ENCODE measurements around the gene LAIR2. TPM values are rescaled to one million over a fixed set of nuclear protein-coding genes. Genes with fewer than 3 reads are reported as not detected.

The LAIR2 gene
- total and polyA plus RNA-seq, 2 experiments from 2014 or later = not detected

- H3K9me3 Mint-ChIP-seq = peaks cover 100% of the 10 kb centered on the region
- no peaks in the 10 kb centered on the region for H3K36me3 ChIP-seq (ENCODE audit: insufficient read depth)
- H3F3A ChIP-seq (replicated peaks; ENCODE audit: low read depth) = no peaks in the 10 kb centered on the region
- no peaks in the 10 kb centered on the region for H3K9me2 ChIP-seq (ENCODE audit: insufficient read depth)
- no peak overlapping the region for H2AFZ ChIP-seq
- H3K4me1 ChIP-seq (ENCODE audit: insufficient read depth) = no peaks in the 10 kb centered on the region
- no peak overlapping the region for H3K27ac ChIP-seq (ENCODE audit: low read depth)
- no peak overlapping the region for H3K4me3 ChIP-seq
- no peaks in the 10 kb centered on the region for H3K79me2 ChIP-seq (replicated peaks; ENCODE audit: insufficient read depth)
- H3K4me1 Mint-ChIP-seq = no peaks in the 10 kb centered on the region
- peaks cover 3% of the 10 kb centered on the region for H3K27me3 Mint-ChIP-seq (ENCODE audit: insufficient read depth, low read depth, poor library complexity)
- H3K4me2 ChIP-seq = no peak overlapping the region
- no peak overlapping the region for H3K4me3 Mint-ChIP-seq
- TF ChIP-seq JUNB (IDR thresholded peaks at IDR 0.05; ENCODE audit: unreplicated experiment) (no peak), STAT1 (IDR thresholded peaks at IDR 0.05; ENCODE audit: unreplicated experiment) (no peak)
- no peaks in the 10 kb centered on the region for H4K20me1 ChIP-seq (replicated peaks; ENCODE audit: insufficient read depth)
- H3K27ac Mint-ChIP-seq = no peak overlapping the region
- ATAC-seq = no peak
- no peak for DNase-seq (ENCODE audit: low spot score)
- peaks cover 51% of the 10 kb centered on the region for H3K36me3 Mint-ChIP-seq (ENCODE audit: low read depth)
- H3K27me3 ChIP-seq (ENCODE audit: insufficient read depth) = no peaks in the 10 kb centered on the region
Measured at GRCh38 chr19:54541712-54542111, 39.1 kb downstream of the LAIR2 start.

- Mint-ChIP-seq H3K27me3 (ENCODE audit: insufficient read depth, low read depth, poor library complexity) (no peaks in the 10 kb centered on the region), H3K36me3 (ENCODE audit: low read depth) (peaks cover 44% of the 10 kb centered on the region), H3K4me3 (no peak overlapping the region), H3K27ac (no peak overlapping the region), H3K9me3 (peaks cover 98% of the 10 kb centered on the region), H3K4me1 (no peaks in the 10 kb centered on the region)
- Histone ChIP-seq H3K27ac (ENCODE audit: low read depth) (no peak overlapping the region), H4K20me1 (replicated peaks; ENCODE audit: insufficient read depth) (no peaks in the 10 kb centered on the region), H3K4me1 (ENCODE audit: insufficient read depth) (no peaks in the 10 kb centered on the region), H3K4me2 (no peak overlapping the region), H3K4me3 (no peak overlapping the region), H3F3A (replicated peaks; ENCODE audit: low read depth) (no peaks in the 10 kb centered on the region), H3K36me3 (ENCODE audit: insufficient read depth) (no peaks in the 10 kb centered on the region), H3K9me2 (ENCODE audit: insufficient read depth) (no peaks in the 10 kb centered on the region), H3K79me2 (replicated peaks; ENCODE audit: insufficient read depth) (no peaks in the 10 kb centered on the region), H3K27me3 (ENCODE audit: insufficient read depth) (no peaks in the 10 kb centered on the region), H2AFZ (no peak overlapping the region)
- no peak for DNase-seq (ENCODE audit: low spot score)
- no peak for ATAC-seq
- TF ChIP-seq EZH2 (IDR thresholded peaks at IDR 0.05; ENCODE audit: low read depth, unreplicated experiment) (no peak), REST (IDR thresholded peaks at IDR 0.05; ENCODE audit: unreplicated experiment) (no peak), ZNF114 (CRISPR knock-in tag; IDR thresholded peaks at IDR 0.05) (no peak), CREB1 (CRISPR knock-in tag; IDR thresholded peaks at IDR 0.05; ENCODE audit: low read depth) (no peak), EZH2phosphoT487 (IDR thresholded peaks at IDR 0.05; ENCODE audit: unreplicated experiment) (no peak), ETS1 (IDR thresholded peaks at IDR 0.05) (no peak), CTCF (conservative IDR thresholded peaks at IDR 0.05; ENCODE audit: low read depth in 2 of 2) (no peak), ZNF331 (CRISPR knock-in tag; IDR thresholded peaks at IDR 0.05; ENCODE audit: low read depth) (no peak), STAT1 (IDR thresholded peaks at IDR 0.05; ENCODE audit: unreplicated experiment) (no peak), POLR2AphosphoS5 (IDR thresholded peaks at IDR 0.05; ENCODE audit: low read depth) (no peak), NANOG (IDR thresholded peaks at IDR 0.05; ENCODE audit: borderline replicate concordance) (no peak), JUNB (IDR thresholded peaks at IDR 0.05; ENCODE audit: unreplicated experiment) (no peak)
Measured at GRCh38 chr19:54548806-54549205, 46.2 kb downstream of the LAIR2 start.
